Caki2 (cell line): ENCODE data around the gene SH3TC1. TPM values are rescaled to one million over a fixed set of nuclear protein-coding genes. Genes with fewer than 3 reads are reported as not detected.

Experiments used
- DNase-seq: peaks from one replicate; pipeline ENCODE4 v3.0.0-alpha.2; 2015; ENCODE audit warnings: low read depth
- in situ Hi-C: cut with HindIII; loops from 2 replicates; pipeline ENCODE4 v1.10.0; 2016; ENCODE audit warnings: low sequenced_read_pairs, low pct_unique_long_range_greater_than_20kb, mixed read lengths
- total RNA-seq: library from RNA; depleted of rRNA; stranded (reverse); fragments of >200 nt; shearing (Covaris generic); gene quantifications from 2 replicates; pipeline ENCODE4 v1.2.3, GENCODE V29; 2014; ENCODE audit warnings: low replicate concordance

Gene SH3TC1
- total RNA-seq, 1 experiment from 2014 or later = 16.3 TPM

- DNase-seq = peak; percentile 37
- in situ Hi-C loops = no loop called here
Observed at GRCh38 chr4:8176547-8177399, 22.3 kb upstream of the SH3TC1 start.

- DNase-seq = no peak
- in situ Hi-C loops = no loop called here
Observed at GRCh38 chr4:8177552-8177951, 21.5 kb upstream of the SH3TC1 start.

GRCh38 chr4:8177956-8178355 is 21.1 kb upstream of the SH3TC1 start:
- in situ Hi-C loops = no loop called here
- no peak for DNase-seq

- DNase-seq = no peak
Observed at GRCh38 chr4:8179074-8179473, 20.0 kb upstream of the SH3TC1 start.

GRCh38 chr4:8179771-8180170 is 19.3 kb upstream of the SH3TC1 start:
- no peak for DNase-seq
- in situ Hi-C loops = no loop called here

More at GRCh38 chr4:8179074-8179473, 20.0 kb upstream of the SH3TC1 start:
- in situ Hi-C loops = no loop called here

- in situ Hi-C loops = no loop called here
- no peak for DNase-seq
Observed at GRCh38 chr4:8180310-8181093, 18.6 kb upstream of the SH3TC1 start.

GRCh38 chr4:8181119-8181518 is 18.0 kb upstream of the SH3TC1 start:
- in situ Hi-C loops = no loop called here
- no peak for DNase-seq

- in situ Hi-C loops = no loop called here
- no peak for DNase-seq
Observed at GRCh38 chr4:8181844-8182243, 17.2 kb upstream of the SH3TC1 start.

GRCh38 chr4:8182294-8182693 is 16.8 kb upstream of the SH3TC1 start:
- DNase-seq = no peak
- in situ Hi-C loops = no loop called here

- in situ Hi-C loops = no loop called here
- DNase-seq = peak; percentile 96
Observed at GRCh38 chr4:8182858-8183725, 16.0 kb upstream of the SH3TC1 start.

- DNase-seq = no peak
- in situ Hi-C loops = no loop called here
Observed at GRCh38 chr4:8184061-8184460, 15.0 kb upstream of the SH3TC1 start.

- DNase-seq = no peak
- in situ Hi-C loops = no loop called here
Observed at GRCh38 chr4:8185295-8185694, 13.8 kb upstream of the SH3TC1 start.

GRCh38 chr4:8185930-8186329 is 13.2 kb upstream of the SH3TC1 start:
- in situ Hi-C loops = no loop called here

GRCh38 chr4:8188085-8188484 is 11.0 kb upstream of the SH3TC1 start:
- in situ Hi-C loops = no loop called here
- DNase-seq = no peak

More at GRCh38 chr4:8185930-8186329, 13.2 kb upstream of the SH3TC1 start:
- no peak for DNase-seq

- peak; percentile 75 for DNase-seq
- in situ Hi-C loops = no loop called here
Observed at GRCh38 chr4:8188743-8189550, 10.1 kb upstream of the SH3TC1 start.

- in situ Hi-C loops = no loop called here
- no peak for DNase-seq
Observed at GRCh38 chr4:8189551-8190466, 9.3 kb upstream of the SH3TC1 start.
